Fibroblast of villous mesenchyme (primary cell): ENCODE results near the gene PCOLCE2. TPM values are rescaled to one million over a fixed set of nuclear protein-coding genes. Genes with fewer than 3 reads are reported as not detected.

Experiments used
- DNase-seq: peaks from one replicate; pipeline ENCODE4 v3.0.0-alpha.2; 2010; ENCODE audit warnings: low read depth
- H3K4me3 ChIP-seq: 2 replicates; pipeline ENCODE4 v1.5.1; 2011; ENCODE audit warnings: low read depth, mild to moderate bottlenecking, low read length
- CTCF ChIP-seq: IDR thresholded peaks from 2 replicates; pipeline ENCODE4 v1.5.1; 2012; ENCODE audit warnings: low read depth, mild to moderate bottlenecking, low read length; ENCODE audit not compliant: insufficient read depth
- total RNA-seq: library from RNA; depleted of rRNA; stranded (reverse); fragments of >200 nt; gene quantifications from 2 replicates; pipeline ENCODE4 v1.2.3, GENCODE V29; 2012

Gene PCOLCE2
- total RNA-seq, 1 donor = under 0.01 TPM

- no peak overlapping the region for H3K4me3 ChIP-seq
- TF ChIP-seq CTCF = no peak
- no peak for DNase-seq
These were observed 71.0 kb downstream of the PCOLCE2 start for GRCh38 chr3:142817897-142818296.

GRCh38 chr3:142817356-142817755 is 71.5 kb downstream of the PCOLCE2 start:
- no peak for DNase-seq
- no peak for TF ChIP-seq CTCF
- no peak overlapping the region for H3K4me3 ChIP-seq

- no peak for DNase-seq
- H3K4me3 ChIP-seq = no peak overlapping the region
- TF ChIP-seq CTCF = no peak
These were observed 73.1 kb downstream of the PCOLCE2 start for GRCh38 chr3:142815803-142816202.

GRCh38 chr3:142809259-142809658 is 79.6 kb downstream of the PCOLCE2 start:
- H3K4me3 ChIP-seq = no peak overlapping the region
- no peak for TF ChIP-seq CTCF
- no peak for DNase-seq

GRCh38 chr3:142808103-142808917 is 80.6 kb downstream of the PCOLCE2 start:
- no peak overlapping the region for H3K4me3 ChIP-seq
- no peak for TF ChIP-seq CTCF
- peak; percentile 48 for DNase-seq

GRCh38 chr3:142802891-142803290 is 86.0 kb downstream of the PCOLCE2 start:
- no peak for TF ChIP-seq CTCF
- DNase-seq = peak; percentile 12
- H3K4me3 ChIP-seq = no peak overlapping the region

GRCh38 chr3:142801746-142802145 is 87.1 kb downstream of the PCOLCE2 start:
- TF ChIP-seq CTCF = no peak
- no peak overlapping the region for H3K4me3 ChIP-seq
- DNase-seq = no peak
